MM.1S (cell line): ENCODE measurements around the gene HMGCS2.

Experiments
- CTCF ChIP-seq: fragments of 300-600 bp; sonication (generic); IDR thresholded peaks from 2 replicates; pipeline ENCODE4 v1.5.1; 2016; ENCODE audit warnings: antibody characterized with exemption, low read length, mixed read lengths
- EZH2 ChIP-seq: fragments of 300-600 bp; sonication (generic); optimal IDR thresholded peaks from 2 replicates; pipeline ENCODE3; 2017; ENCODE audit warnings: low read depth, mild to moderate bottlenecking, antibody characterized with exemption, low read length, mixed read lengths
- EZH2phosphoT487 ChIP-seq: fragments of 300-600 bp; sonication (generic); IDR thresholded peaks from 2 replicates; pipeline ENCODE4 v1.6.1; 2018; ENCODE audit warnings: antibody characterized with exemption, low read length

GRCh38 chr1:119805247-119805646, 36.5 kb upstream of the HMGCS2 start:
- TF ChIP-seq CTCF: no peak
- no peak for TF ChIP-seq EZH2
- no peak for TF ChIP-seq EZH2phosphoT487
